ENCODE measurements around the gene DEUP1. TPM values are rescaled to one million over a fixed set of nuclear protein-coding genes. Genes with fewer than 3 reads are reported as not detected.

DEUP1 gene
- total RNA-seq, 2 donors from 2014 or later, result 1.2 to 3.2 TPM

DNA sequence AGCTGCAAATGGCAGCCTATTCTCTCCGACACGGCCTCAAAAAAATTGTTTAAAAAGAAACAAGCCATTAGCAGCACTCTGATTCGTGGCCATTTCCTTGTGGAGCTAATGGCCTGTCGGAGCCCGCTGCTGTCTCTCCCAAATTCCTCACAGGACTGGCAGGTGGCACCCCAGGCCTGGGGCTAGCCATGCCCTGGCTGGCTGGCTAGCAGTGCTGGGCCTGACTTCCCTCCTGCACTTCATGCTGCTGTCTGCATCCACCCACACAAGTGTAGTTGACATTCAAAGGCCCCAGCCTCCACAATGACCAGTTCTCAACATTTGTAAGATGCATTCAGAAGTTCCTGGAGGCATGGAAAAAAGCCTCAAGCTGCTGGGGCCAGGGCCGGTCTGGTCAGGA, 151.2 kb downstream of the DEUP1 start:
- no peaks in the 10 kb centered on the region for H3K27me3 ChIP-seq (replicated peaks; ENCODE audit: insufficient read depth)
- H3K4me3 ChIP-seq, result no peak overlapping the region
- H3K36me3 ChIP-seq, result no peaks in the 10 kb centered on the region
- no peaks in the 10 kb centered on the region for H3K9me3 ChIP-seq
- no peaks in the 10 kb centered on the region for H3K4me1 ChIP-seq (replicated peaks)
- intact Hi-C loops (cut with DNase I), result no loop called here
- H3K27ac ChIP-seq, result peak overlapping the region; percentile 21 to 58
- TF ChIP-seq POLR2AphosphoS5 (IDR thresholded peaks at IDR 0.05) (no peak), POLR2A (IDR thresholded peaks at IDR 0.05) (no peak)
- TF ChIP-seq, protein P1, sequence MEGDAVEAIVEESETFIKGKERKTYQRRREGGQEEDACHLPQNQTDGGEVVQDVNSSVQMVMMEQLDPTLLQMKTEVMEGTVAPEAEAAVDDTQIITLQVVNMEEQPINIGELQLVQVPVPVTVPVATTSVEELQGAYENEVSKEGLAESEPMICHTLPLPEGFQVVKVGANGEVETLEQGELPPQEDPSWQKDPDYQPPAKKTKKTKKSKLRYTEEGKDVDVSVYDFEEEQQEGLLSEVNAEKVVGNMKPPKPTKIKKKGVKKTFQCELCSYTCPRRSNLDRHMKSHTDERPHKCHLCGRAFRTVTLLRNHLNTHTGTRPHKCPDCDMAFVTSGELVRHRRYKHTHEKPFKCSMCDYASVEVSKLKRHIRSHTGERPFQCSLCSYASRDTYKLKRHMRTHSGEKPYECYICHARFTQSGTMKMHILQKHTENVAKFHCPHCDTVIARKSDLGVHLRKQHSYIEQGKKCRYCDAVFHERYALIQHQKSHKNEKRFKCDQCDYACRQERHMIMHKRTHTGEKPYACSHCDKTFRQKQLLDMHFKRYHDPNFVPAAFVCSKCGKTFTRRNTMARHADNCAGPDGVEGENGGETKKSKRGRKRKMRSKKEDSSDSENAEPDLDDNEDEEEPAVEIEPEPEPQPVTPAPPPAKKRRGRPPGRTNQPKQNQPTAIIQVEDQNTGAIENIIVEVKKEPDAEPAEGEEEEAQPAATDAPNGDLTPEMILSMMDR (IDR thresholded peaks at IDR 0.05), result peak in 1 of 4 experiments; percentile 34
- WGBS, result 78% methylated on average over 6 of the region's 6 CpGs
- DNase-seq (ENCODE audit: low spot score), result no peak

DNA sequence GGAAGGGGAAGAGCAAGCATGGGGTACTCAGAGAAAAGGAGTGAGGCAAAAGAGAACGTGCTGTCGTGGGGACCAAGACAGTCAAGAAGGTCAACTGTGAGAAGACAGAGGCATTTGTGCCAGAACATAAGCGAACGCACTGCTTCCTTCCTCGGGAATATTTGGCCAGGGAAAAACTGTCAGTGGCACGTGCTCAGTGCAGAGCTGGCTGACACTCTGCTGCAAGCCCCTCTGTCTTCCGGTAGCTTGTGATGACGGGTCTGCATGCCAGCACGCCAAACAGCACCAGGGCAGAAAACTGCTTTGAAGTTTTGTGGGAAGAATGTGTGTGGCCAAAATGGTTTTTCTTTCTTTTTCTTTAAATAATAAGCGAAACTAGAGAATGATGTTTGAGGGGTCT, 152.0 kb downstream of the DEUP1 start:
- H3K36me3 ChIP-seq, result no peaks in the 10 kb centered on the region
- no peak for DNase-seq (ENCODE audit: low spot score)
- peak overlapping the region in 1 of 2 donors; percentile 58 for H3K27ac ChIP-seq
- peaks cover 4% of the 10 kb centered on the region for H3K4me1 ChIP-seq (replicated peaks)
- H3K4me3 ChIP-seq, result no peak overlapping the region
- intact Hi-C loops (cut with DNase I), result no loop called here
- no peak for TF ChIP-seq POLR2A (IDR thresholded peaks at IDR 0.05)
- TF ChIP-seq POLR2AphosphoS5 (IDR thresholded peaks at IDR 0.05), result no peak
- TF ChIP-seq, protein P1 (IDR thresholded peaks at IDR 0.05), result no peak
- no peaks in the 10 kb centered on the region for H3K27me3 ChIP-seq (replicated peaks; ENCODE audit: insufficient read depth)
- WGBS, result 52% methylated on average over 10 of the region's 10 CpGs
- no peaks in the 10 kb centered on the region for H3K9me3 ChIP-seq

DNA sequence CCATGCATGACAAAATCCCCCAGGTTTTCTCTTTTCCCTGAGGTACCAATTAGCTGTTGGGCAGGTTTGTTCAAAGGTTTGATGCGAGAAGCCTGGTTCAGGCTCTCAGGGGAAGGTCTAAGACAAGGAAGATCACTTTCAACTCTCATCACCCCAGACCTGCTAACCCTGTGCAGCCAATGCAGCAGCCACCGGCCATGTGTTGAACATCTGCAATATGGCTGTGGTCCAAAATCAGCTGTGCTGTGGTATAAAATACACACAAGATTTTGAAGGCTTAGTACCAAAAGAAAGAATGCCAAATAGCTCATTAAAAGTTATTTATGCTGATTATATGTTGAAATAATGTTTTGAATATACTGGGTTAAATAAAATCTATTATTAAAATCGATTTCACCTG, 154.2 kb downstream of the DEUP1 start:
- intact Hi-C loops (cut with DNase I), result no loop called here
- H3K36me3 ChIP-seq, result no peaks in the 10 kb centered on the region
- no peaks in the 10 kb centered on the region for H3K27me3 ChIP-seq (replicated peaks; ENCODE audit: insufficient read depth)
- TF ChIP-seq, protein P1 (IDR thresholded peaks at IDR 0.05), result no peak
- no peak for TF ChIP-seq POLR2AphosphoS5 (IDR thresholded peaks at IDR 0.05)
- TF ChIP-seq POLR2A (IDR thresholded peaks at IDR 0.05), result no peak
- H3K4me3 ChIP-seq, result no peak overlapping the region
- H3K27ac ChIP-seq, result no peak overlapping the region
- H3K9me3 ChIP-seq, result no peaks in the 10 kb centered on the region
- WGBS, result 56% methylated on average over 3 of the region's 3 CpGs
- H3K4me1 ChIP-seq (replicated peaks), result peaks cover 4% of the 10 kb centered on the region
- no peak for DNase-seq (ENCODE audit: low spot score)

DNA sequence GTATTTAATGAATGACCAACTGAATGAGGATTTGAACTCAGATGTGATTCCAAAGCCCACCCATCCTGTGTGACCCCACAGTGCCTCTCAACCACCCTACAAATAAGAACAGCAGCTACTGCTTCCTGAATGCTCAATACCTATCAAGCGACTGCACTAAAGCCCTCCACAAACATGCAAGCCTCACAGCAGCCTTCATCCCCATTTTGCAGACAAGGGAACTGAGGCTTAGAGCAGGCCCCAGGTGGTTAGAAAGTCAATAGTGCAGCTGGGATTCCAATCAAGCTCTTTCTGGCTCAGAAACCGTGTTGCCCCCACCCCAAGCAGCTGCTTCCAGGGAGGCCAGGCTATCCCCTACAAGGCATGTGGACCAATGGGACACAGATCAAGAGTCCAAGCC, 155.4 kb downstream of the DEUP1 start:
- Histone ChIP-seq H3K9me3 (no peaks in the 10 kb centered on the region), H3K27me3 (replicated peaks; ENCODE audit: insufficient read depth) (no peaks in the 10 kb centered on the region), H3K4me1 (replicated peaks) (peaks cover 4% of the 10 kb centered on the region), H3K36me3 (no peaks in the 10 kb centered on the region), H3K4me3 (no peak overlapping the region), H3K27ac (no peak overlapping the region)
- 100% methylated on average over 2 of the region's 2 CpGs for WGBS
- no peak for DNase-seq (ENCODE audit: low spot score)
- TF ChIP-seq POLR2A (IDR thresholded peaks at IDR 0.05), result no peak
- TF ChIP-seq, protein P1 (IDR thresholded peaks at IDR 0.05), result no peak
- TF ChIP-seq POLR2AphosphoS5 (IDR thresholded peaks at IDR 0.05), result no peak
- intact Hi-C loops (cut with DNase I), result no loop called here

DNA sequence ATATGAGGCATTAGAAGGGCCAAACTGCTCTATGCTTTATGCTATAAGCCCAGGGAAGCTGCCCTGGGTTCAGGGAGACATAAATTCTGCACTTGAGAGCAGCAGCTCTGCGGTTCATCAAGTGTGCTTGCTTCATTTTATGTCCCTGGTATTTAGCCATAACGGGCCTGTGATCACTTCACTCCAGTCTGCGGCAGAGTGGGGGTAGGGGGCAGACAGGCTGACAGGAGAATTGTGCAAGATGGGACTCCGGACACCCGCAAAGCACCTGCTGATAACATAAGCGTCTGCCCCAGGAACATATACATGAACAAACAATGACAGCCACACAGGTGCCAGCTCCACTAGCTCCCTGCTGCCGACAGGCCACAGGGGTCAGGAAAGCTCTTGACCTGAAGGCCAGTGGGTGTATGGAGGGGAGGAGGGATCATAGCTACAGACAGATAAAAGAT, 156.5 kb downstream of the DEUP1 start:
- Histone ChIP-seq H3K9me3 (no peaks in the 10 kb centered on the region), H3K4me3 (no peak overlapping the region), H3K4me1 (replicated peaks) (peaks cover 15% of the 10 kb centered on the region), H3K27ac (no peak overlapping the region), H3K36me3 (no peaks in the 10 kb centered on the region), H3K27me3 (replicated peaks; ENCODE audit: insufficient read depth) (no peaks in the 10 kb centered on the region)
- TF ChIP-seq, protein P1 (IDR thresholded peaks at IDR 0.05), result no peak
- TF ChIP-seq POLR2A (IDR thresholded peaks at IDR 0.05), result no peak
- no peak for TF ChIP-seq POLR2AphosphoS5 (IDR thresholded peaks at IDR 0.05)
- no peak for DNase-seq (ENCODE audit: low spot score)
- WGBS, result 38% methylated on average over 7 of the region's 7 CpGs
- intact Hi-C loops (cut with DNase I), result no loop called here
